Activated CD8-positive, alpha-beta memory T cell treated with anti-CD3 and anti-CD28 coated beads, Interleukin-2, amount 50 U/mL, for 4 hours (primary cell): ENCODE measurements around the gene ZNF212.
"Not testable (repeated sequence)": the region's sequence is repeated elsewhere in the genome, so short reads cannot be mapped to it uniquely, and the experiment has no call there.

Source experiments
- DNase-seq: peaks from one replicate; pipeline ENCODE4 v3.0.0-alpha.2; 2020

The ZNF212 gene

GRCh38 chr7:149220534-149220933 lies 18.9 kb upstream of the ZNF212 start:
- no peak for DNase-seq

GRCh38 chr7:149223176-149223575 lies 16.3 kb upstream of the ZNF212 start:
- no peak for DNase-seq

- DNase-seq, result no peak
These were observed 15.7 kb upstream of the ZNF212 start for GRCh38 chr7:149223761-149224160.

GRCh38 chr7:149224352-149224751 lies 15.1 kb upstream of the ZNF212 start:
- no peak for DNase-seq

- DNase-seq, result no peak
These were observed 14.3 kb upstream of the ZNF212 start for GRCh38 chr7:149225106-149225505.

GRCh38 chr7:149225656-149226055 lies 13.8 kb upstream of the ZNF212 start:
- no peak for DNase-seq

- not testable (repeated sequence) for DNase-seq
These were observed 13.1 kb upstream of the ZNF212 start for GRCh38 chr7:149226366-149226765.

GRCh38 chr7:149226840-149227494 lies 12.5 kb upstream of the ZNF212 start:
- no peak for DNase-seq

GRCh38 chr7:149228831-149229471 lies 10.5 kb upstream of the ZNF212 start:
- DNase-seq, result no peak

GRCh38 chr7:149229526-149229925 lies 9.9 kb upstream of the ZNF212 start:
- DNase-seq, result no peak

- DNase-seq, result no peak
These were observed 7.1 kb upstream of the ZNF212 start for GRCh38 chr7:149232362-149232761.

GRCh38 chr7:149233655-149234204 lies 5.7 kb upstream of the ZNF212 start:
- not testable (repeated sequence) for DNase-seq

- DNase-seq, result no peak
These were observed 1.9 kb upstream of the ZNF212 start for GRCh38 chr7:149237502-149237901.

- no peak for DNase-seq
These were observed 1.4 kb upstream of the ZNF212 start for GRCh38 chr7:149238051-149238450.

GRCh38 chr7:149240637-149241036 lies 1.2 kb downstream of the ZNF212 start:
- no peak for DNase-seq

- no peak for DNase-seq
These were observed 2.2 kb downstream of the ZNF212 start for GRCh38 chr7:149241696-149242095.

GRCh38 chr7:149245244-149245643 lies 5.8 kb downstream of the ZNF212 start:
- no peak for DNase-seq

GRCh38 chr7:149245744-149246143 lies 6.3 kb downstream of the ZNF212 start:
- DNase-seq, result no peak

GRCh38 chr7:149248777-149249176 lies 9.3 kb downstream of the ZNF212 start:
- DNase-seq, result no peak

GRCh38 chr7:149250151-149250550 lies 10.7 kb downstream of the ZNF212 start:
- not testable (repeated sequence) for DNase-seq

GRCh38 chr7:149251518-149251917 lies 12.1 kb downstream of the ZNF212 start:
- not testable (repeated sequence) for DNase-seq

GRCh38 chr7:149252378-149252777 lies 12.9 kb downstream of the ZNF212 start:
- no peak for DNase-seq

- no peak for DNase-seq
These were observed 14.2 kb downstream of the ZNF212 start for GRCh38 chr7:149253665-149254064.

GRCh38 chr7:149254181-149254858 lies 14.9 kb downstream of the ZNF212 start:
- no peak for DNase-seq
